Sciatic nerve (tissue), 2 donors: ENCODE data around the gene MIB1. TPM values are rescaled to one million over a fixed set of nuclear protein-coding genes. Genes with fewer than 3 reads are reported as not detected.
"Not testable (repeated sequence)": the region's sequence is repeated elsewhere in the genome, so short reads cannot be mapped to it uniquely, and the experiment has no call there.

Experiments used
- ATAC-seq: fragments of 200-7000 bp; cut with Tn5 transposase; one replicate; pipeline ENCODE4 v1.9.1; 2020; ENCODE audit warnings: mild to moderate bottlenecking, moderate library complexity
- DNase-seq: peaks from one replicate; pipeline ENCODE4 v3.0.0-alpha.2; 2020; ENCODE audit warnings: low spot score
- intact Hi-C: fragments of 100-400 bp; cut with DNase I; formaldehyde crosslinking; loops from one replicate; pipeline ENCODE4 v1.14.2; 2022
- total RNA-seq: library from RNA; stranded (reverse); fragmentation: NEBNext Ultra II Directional; extraction: Animal tissue kit (Norgen Biotek cat#: 25700); gene quantifications from one replicate; pipeline ENCODE4 v1.2.1, GENCODE V29; 2021
- donor health status: DM: no; HTN: no; CAD: no.
- donor health status: DM: no; HTN: no; CAD: no.

Gene MIB1
- total RNA-seq: 50.4 TPM

GRCh38 chr18:21740538-21741311 lies at the start of gene MIB1:
TSS of gene MIB1 (plus strand) at chr18:21740792. CDS start at chr18:21741584, 792 bp downstream.
- ATAC-seq: peak; percentile 100
- DNase-seq: peak; percentile 99
- intact Hi-C loops: no loop called here

GRCh38 chr18:21693322-21693721 lies 47.3 kb upstream of the MIB1 start:
- no peak for DNase-seq
- ATAC-seq: no peak
- intact Hi-C loops: no loop called here

GRCh38 chr18:21700528-21701075 lies 40.0 kb upstream of the MIB1 start:
- no peak for ATAC-seq
- no peak for DNase-seq
- intact Hi-C loops: no loop called here

DNA sequence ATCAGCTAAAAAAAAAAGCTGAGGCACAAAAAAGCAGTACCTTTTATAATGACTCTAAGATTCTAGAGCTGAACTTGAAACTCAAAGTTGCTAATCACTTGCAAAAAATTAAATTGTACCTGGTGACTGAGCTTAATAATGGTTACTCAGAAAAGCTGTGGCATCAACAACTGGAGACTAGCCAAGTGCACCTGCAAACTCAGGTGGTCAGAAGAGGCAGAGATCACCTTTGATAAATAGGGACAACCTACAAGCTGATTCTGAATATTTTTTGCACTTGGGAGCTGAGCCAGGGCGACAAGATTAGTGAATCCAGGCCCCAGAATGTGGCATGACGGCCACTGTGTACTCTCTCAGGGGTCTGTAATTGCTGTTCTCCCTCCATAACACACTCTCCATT lies 39.0 kb upstream of the MIB1 start:
- ATAC-seq: no peak
- intact Hi-C loops: no loop called here
- no peak for DNase-seq

DNA sequence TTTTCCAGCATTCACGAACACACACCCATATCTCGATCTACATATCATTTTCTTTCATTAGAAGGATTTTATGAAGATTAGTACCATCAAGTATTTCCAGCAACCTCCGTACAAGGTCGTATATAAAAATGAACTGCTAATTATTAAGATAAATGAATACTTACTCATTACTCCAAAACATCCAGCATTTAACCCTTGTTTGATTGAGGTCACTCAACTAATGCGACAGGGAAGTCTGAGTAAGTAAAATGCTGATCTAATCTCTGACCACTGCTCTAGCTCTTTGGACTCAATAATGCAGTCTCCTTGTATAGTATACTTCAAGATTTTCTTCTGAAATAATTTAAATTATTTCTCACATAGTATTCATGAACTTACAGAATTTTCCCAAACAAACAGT lies 38.0 kb upstream of the MIB1 start:
- intact Hi-C loops: no loop called here
- no peak for ATAC-seq
- DNase-seq: no peak

DNA sequence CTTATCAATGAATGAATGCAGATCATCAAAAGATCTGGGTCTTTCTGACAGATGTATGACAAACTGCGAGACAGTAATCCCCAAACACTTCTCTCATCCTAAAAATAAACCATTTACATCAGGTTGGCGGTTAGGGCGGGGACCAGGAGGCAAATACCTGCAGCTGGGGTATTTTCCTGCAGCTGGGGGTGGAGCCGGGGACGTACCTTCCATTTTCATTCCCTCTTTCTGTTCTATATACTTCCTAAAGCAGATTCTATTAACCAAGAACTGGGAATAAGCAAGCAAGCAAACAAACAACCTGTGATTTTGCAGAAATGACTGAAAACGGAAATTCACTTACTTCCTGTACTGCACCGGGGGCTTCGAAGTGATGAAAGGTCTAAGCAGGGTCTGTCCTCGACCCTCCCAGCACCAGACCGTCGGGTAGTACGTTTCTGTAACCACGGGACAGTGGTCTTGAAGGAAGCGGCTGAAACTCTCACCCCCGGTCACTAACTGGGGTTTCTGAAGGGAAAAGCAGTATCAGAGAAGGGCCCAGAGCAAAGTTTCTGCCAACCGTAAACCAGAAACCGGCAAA lies 37.3 kb upstream of the MIB1 start:
- intact Hi-C loops: no loop called here
- ATAC-seq (peak; percentile 8), DNase-seq (peak; percentile 76)

DNA sequence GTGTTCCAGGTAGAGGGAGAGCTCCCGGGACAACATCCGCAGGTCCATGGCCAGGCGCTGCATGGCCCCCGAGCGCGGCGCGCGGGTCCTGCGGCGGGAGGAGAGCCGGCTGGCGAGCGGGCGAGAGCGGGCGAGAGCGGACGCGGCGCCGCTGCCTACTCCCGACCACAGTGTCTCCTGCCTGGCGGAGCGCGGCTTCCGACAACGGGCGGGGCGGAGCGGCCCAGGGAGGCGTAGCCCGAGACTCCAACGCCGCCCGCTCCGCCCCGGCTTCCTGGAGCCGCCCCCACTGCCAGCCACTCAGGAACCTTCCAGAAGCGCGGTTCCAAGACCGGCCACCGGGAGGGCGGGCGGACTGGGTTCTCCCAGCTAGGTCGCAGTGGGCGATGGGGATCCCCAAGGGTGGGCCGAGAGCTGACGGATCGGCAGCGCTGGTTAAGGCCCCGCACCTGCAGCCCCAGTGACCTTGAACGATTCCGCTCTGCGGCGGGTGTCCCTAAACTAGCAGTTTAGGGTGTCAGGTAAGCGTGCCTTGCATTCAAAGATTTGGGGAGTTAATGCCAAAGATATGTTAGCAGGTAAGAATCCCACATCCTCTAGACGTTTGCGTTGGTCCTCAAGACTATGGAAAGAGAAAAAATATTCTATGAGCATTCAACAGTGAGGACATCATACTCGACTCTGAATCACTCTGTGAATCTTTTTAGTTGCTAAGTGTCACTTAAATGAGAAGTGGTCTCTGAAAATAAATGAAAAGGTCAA lies 35.8 kb upstream of the MIB1 start, which contains the start of gene ABHD3:
TSS of gene ABHD3 (minus strand) at position 172 of the 762 bp plus-strand sequence. CDS start at position 63, 109 bp downstream.
- intact Hi-C loops: no loop called here
- DNase-seq (peak; percentile 94), ATAC-seq (peak; percentile 99)

DNA sequence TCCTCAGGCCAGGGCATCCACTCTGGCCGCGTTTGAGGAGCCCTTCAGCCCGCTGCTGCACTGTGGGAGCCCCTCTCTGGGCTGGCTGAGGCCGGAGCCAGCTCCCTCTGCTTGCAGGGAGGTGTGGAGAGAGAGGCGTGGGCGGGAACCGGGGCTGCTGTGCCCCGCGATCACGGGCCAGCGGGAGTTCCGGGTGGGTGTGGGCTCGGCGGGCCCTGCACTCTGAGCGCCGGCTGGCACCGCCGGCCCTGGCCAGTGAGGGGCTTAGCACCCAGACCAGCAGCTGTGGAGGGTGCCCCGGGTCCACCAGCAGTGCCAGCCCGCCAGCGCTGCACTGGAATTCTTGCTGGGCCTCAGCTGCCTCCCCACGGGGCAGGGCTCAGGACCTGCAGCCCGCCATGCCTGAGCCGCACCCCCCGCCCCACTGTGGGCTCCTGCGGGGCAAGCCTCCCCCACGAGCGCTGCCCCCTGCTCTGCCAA lies 34.2 kb upstream of the MIB1 start:
- DNase-seq (no peak), ATAC-seq (no peak)
- intact Hi-C loops: no loop called here

GRCh38 chr18:21707130-21707529 lies 33.5 kb upstream of the MIB1 start:
- ATAC-seq, intact Hi-C loops, DNase-seq: not testable (repeated sequence)

DNA sequence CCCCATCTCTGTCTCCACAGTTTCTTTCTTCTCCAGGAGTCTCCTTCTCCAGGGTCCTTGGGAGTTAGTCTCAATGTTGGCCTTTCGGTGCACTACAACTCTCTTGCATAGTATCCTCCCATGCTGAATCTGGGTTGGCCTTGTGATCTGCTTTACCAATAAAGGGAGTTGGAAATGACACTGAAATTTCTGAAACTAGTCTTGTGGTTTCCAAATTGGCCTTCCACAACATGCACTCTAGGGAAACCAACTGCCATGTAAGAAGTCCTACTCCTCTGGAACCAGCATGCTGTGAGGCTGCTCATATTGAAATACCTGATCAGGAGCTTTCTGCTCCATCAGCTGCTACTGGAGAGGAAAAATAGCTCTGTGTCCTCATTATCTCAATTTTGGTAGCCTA lies 26.1 kb upstream of the MIB1 start:
- DNase-seq: no peak
- ATAC-seq: no peak
- intact Hi-C loops: no loop called here

DNA sequence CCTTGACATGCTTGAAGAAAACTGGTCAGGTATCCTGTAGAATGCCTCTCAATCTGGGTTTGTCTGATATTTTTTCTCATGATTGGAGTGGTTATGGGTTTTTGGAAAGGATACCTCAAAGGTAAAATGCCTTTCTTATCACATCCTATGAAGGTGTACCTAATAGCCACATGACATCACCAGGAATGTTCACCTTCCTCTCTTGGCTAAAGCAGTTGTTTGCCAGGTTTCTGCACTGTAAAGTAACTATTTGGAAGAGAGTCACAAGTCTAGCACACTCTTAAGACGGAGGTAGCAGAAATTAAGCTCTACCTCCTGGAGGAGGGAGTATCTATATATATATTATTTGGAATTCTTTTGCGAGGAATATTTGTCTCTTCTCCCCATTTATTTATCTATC lies 17.9 kb upstream of the MIB1 start:
- DNase-seq (no peak), ATAC-seq (no peak)
- intact Hi-C loops: no loop called here

GRCh38 chr18:21725201-21725600 lies 15.4 kb upstream of the MIB1 start:
- intact Hi-C loops: no loop called here
- no peak for ATAC-seq
- DNase-seq: no peak

DNA sequence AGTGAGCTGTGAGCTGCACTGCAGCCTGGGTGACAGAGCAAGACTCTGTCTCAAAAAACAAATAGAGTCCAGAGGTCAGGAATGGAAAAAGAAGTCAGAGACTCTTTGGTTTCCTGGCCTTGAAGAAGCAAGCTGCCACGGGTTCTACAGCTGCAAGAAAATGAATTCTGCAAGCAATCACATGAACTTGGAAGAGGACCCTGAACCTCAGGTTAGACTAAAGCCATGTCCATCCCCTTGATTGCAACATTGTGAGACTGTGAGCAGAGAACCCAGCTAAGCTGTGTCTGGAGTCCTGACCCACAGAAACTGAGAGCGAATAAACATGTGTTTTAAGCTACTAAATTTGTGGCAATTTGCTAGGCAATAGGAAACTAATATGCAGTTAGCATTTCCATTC lies 12.9 kb upstream of the MIB1 start:
- ATAC-seq (no peak), DNase-seq (no peak)
- intact Hi-C loops: no loop called here

DNA sequence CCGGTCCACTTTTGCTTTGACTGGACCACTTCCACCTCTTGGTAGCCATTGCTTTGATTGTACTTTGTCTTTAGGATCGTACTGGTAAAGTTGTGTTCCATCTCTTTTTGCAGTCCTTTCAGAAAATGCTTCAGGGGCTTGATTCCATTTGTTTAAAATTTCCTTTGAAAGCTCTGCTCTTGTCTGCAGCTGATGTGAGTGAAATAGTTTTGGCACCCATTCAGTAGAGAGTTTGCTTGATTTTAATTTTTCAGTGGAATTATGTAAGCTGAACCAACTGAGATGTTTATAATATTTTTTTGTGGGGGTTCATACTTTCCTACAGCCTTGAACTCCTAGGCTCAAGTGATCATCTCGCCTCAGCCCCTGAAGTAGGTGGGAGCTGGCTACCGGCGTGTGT lies 7.6 kb upstream of the MIB1 start:
- no peak for ATAC-seq
- intact Hi-C loops: no loop called here
- DNase-seq: no peak

DNA sequence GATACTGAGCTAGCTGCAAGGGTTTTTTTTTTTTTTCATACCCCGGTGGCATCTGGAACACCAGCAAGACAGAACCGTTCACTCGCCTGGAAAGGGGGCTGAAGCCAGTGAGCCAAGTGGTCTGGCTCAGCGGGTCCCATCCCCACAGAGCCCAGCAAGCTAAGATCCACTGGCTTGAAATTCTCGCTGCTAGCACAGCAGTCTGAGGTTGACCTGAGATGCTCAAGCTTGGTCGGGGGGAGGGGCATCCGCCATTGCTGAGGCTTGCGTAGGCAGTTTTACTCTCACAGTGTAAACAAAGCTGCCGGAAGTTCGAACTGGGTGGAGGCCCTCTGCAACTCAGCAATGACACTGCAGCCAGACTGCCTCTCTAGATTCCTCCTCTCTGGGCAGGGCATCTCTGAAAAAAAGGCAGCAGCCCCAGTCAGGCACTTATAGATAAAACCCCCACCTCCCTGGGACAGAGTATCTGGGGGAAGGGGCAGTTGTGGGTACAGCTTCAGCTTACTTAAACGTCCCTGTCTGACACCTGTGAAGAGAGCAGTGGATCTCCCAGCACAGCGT lies 5.1 kb upstream of the MIB1 start:
- intact Hi-C loops: no loop called here
- ATAC-seq (no peak), DNase-seq (no peak)

DNA sequence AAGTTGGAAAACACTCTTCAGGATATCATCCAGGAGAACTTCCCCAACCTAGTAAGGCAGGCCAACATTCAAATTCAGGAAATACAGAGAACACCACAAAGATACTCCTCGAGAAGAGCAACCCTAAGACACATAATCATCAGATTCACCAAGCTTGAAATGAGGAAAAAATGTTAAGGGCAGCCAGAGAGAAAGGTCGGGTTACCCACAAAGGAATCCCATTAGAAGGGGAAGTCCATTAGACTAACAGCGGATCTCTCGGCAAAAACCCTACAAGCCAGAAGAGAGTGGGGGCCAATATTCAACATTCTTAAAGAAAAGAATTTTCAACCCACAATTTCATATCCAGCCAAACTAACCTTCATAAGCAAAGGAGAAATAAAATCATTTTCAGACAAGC lies 3.7 kb upstream of the MIB1 start:
- not testable (repeated sequence) for ATAC-seq

DNA sequence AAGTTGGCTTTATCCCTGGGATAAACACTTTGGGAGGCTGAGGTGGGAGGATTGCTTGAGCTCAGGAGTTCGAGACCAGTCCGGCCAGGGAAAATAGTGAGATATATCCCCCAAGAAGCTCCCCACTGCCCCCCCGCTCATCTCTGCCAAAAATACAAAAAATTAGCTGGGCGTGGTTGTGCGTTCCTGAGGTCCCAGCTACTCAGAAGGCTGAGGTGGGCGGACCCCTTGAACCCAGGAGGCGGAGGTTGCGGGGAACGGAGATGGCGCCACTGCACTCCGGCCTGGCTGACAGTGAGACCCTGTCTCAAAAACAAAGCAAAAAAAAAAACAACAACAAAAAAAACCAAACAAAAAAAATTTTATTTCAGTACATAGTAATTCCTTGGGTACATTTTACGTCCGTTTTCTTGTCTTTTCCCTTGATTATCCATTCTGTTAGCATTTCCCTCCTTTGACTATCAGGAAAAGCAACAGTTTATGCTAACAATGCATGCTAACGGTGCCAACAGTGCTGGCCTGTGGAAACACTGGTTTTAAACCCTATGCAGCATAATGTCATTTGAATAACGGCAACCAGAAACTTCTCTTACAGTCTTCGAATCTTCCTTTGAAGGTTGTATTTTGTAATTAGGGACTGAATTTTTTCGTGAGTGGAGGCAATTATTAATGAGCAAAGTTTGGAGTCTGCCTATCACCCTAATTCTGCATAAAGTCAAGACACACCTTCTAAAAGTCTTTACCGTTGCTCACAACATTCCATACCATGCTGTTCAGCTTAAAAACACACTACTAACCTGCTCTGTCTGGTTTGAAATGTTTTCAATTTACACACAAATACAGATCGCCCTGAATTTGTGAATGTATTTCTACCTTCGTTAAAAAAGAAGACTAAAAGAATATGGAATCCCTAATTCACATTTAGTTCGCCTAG lies 721 bp upstream of the MIB1 start:
- intact Hi-C loops: no loop called here
- DNase-seq (no peak), ATAC-seq (peak; percentile 12)

More for the DNA sequence above, 3.7 kb upstream of the MIB1 start:
- intact Hi-C loops, DNase-seq: not testable (repeated sequence)

GRCh38 chr18:21741312-21741561 lies 645 bp downstream of the MIB1 start:
- intact Hi-C loops: no loop called here
- ATAC-seq: no peak

More at GRCh38 chr18:21741312-21741561, 645 bp downstream of the MIB1 start:
- no peak for DNase-seq
